Measurements from ENCODE around the gene C1orf216. TPM values are rescaled to one million over a fixed set of nuclear protein-coding genes. Genes with fewer than 3 reads are reported as not detected.

C1orf216 gene
- total RNA-seq, 2 donors from 2014 or later: 23.4 to 39.7 TPM

DNA sequence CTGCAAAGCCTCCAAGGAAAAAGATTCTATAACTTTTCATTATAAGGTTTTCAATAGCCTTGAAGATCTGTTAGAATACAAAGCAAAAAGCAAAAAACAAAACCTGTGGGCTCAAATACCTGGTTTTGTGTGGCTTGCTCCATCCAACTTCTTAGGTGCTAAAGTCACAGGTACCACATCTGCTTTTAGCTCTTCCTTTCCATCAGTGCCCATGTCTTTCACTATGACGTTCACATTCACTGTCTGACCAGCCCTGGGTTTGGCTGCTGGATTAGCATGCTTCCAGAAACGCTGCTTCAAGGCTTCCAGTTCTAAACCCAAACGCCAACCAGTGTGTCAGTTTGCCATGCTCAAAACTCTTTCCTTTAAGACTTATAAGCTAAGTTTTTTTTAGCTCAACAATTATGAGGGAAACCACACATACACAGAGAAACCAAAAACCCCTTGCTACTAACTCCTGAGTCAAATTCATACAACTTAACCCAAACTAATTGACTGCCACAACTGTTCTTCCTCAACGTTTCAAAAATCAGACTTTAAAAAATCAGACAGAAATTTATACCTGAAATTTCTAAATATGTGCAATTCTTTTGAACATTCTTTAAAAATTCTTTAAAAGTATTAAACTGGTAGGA, 35.1 kb upstream of the C1orf216 start:
- Histone ChIP-seq H3K36me3 (no peaks in the 10 kb centered on the region), H3K4me1 (ENCODE audit: control insufficient read depth in 1 of 2, low read depth in 2 of 2) (no peaks in the 10 kb centered on the region), H3K27me3 (replicated peaks; ENCODE audit: insufficient read depth) (no peaks in the 10 kb centered on the region), H3K27ac (no peak overlapping the region), H3K9me3 (no peaks in the 10 kb centered on the region), H3K4me3 (no peak overlapping the region)
- no peak for DNase-seq (ENCODE audit: low spot score)
- TF ChIP-seq, protein P1, sequence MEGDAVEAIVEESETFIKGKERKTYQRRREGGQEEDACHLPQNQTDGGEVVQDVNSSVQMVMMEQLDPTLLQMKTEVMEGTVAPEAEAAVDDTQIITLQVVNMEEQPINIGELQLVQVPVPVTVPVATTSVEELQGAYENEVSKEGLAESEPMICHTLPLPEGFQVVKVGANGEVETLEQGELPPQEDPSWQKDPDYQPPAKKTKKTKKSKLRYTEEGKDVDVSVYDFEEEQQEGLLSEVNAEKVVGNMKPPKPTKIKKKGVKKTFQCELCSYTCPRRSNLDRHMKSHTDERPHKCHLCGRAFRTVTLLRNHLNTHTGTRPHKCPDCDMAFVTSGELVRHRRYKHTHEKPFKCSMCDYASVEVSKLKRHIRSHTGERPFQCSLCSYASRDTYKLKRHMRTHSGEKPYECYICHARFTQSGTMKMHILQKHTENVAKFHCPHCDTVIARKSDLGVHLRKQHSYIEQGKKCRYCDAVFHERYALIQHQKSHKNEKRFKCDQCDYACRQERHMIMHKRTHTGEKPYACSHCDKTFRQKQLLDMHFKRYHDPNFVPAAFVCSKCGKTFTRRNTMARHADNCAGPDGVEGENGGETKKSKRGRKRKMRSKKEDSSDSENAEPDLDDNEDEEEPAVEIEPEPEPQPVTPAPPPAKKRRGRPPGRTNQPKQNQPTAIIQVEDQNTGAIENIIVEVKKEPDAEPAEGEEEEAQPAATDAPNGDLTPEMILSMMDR (IDR thresholded peaks at IDR 0.05): no peak
- no peak for ATAC-seq (ENCODE audit: insufficient number of reproducible peaks, low FRiP score, low read depth)

DNA sequence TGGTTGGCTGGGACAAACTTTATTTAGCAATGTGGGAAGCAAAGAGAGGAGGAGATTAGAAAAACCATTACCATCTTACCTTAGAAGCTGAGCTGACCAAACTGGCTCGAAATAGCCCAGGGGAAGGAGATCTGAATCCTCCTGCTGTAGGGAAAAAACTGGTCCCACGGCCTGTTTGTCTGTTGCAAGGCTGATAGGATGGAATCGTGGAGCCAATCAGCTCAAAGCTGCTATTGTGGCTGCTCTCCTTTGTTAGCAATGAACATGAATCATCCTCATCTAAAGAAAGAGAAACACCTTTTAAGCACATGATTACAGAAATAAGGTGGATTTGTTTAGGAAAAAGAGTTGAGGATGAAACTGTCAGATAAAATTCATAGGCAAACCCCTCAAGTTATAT, 29.6 kb upstream of the C1orf216 start:
- no peaks in the 10 kb centered on the region for H3K4me1 ChIP-seq (ENCODE audit: control insufficient read depth in 1 of 2, low read depth in 2 of 2)
- TF ChIP-seq, protein P1 (IDR thresholded peaks at IDR 0.05): no peak
- H3K36me3 ChIP-seq: no peaks in the 10 kb centered on the region
- no peaks in the 10 kb centered on the region for H3K27me3 ChIP-seq (replicated peaks; ENCODE audit: insufficient read depth)
- DNase-seq (ENCODE audit: low spot score) (no peak), ATAC-seq (ENCODE audit: insufficient number of reproducible peaks, low FRiP score, low read depth) (no peak)
- H3K9me3 ChIP-seq: no peaks in the 10 kb centered on the region
- no peak overlapping the region for H3K4me3 ChIP-seq
- no peak overlapping the region for H3K27ac ChIP-seq

DNA sequence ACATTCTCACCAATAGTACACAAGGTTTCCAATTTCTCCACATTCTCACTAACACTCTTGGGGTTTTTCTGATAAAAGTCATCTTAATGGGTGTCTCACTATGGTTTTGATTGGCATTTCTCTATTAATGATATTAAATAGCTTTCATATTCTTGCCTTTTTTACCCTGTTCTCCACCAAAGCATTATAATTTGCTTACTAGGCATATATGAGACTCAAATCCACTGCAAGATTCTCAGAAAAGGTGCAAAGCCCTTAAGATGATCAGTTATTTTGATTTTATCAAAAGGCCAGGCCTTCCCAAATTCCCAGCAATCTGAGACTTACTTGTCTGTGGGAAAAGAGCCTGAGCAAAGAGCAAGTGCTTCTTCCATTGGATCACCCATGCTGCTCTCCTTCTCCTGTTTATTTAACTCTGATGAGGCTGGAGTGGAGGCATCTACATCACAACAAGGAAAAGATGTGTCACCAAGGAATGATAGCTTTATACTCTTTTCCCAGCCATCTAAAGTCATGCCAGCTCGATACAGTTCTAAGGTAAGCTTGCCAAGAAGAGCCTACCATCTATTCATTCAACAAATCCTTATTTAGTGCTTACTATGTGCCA, 26.5 kb upstream of the C1orf216 start:
- H3K9me3 ChIP-seq: no peaks in the 10 kb centered on the region
- TF ChIP-seq, protein P1 (IDR thresholded peaks at IDR 0.05): no peak
- H3K4me3 ChIP-seq: no peak overlapping the region
- H3K27ac ChIP-seq: no peak overlapping the region
- ATAC-seq (ENCODE audit: insufficient number of reproducible peaks, low FRiP score, low read depth): no peak
- no peak for DNase-seq (ENCODE audit: low spot score)
- H3K36me3 ChIP-seq: no peaks in the 10 kb centered on the region
- no peaks in the 10 kb centered on the region for H3K27me3 ChIP-seq (replicated peaks; ENCODE audit: insufficient read depth)
- no peaks in the 10 kb centered on the region for H3K4me1 ChIP-seq (ENCODE audit: control insufficient read depth in 1 of 2, low read depth in 2 of 2)

DNA sequence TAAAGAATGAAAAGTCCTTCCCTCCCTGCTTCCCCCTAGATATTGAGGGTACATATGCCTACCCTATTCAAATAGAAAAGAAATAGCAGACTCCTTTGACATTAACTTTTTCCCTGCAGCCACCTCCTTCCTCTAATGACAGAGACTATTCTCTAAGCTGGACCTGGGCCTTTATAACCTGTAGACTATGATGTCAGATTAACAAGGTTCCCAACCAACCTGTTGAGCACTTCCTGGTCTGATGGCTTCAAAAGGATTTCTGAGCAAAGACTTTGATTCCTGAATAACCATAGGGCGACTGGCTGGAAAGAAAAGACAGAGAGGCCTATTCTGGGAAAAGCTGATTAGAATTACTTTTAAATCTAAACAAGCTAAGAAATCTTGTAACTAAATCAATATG, 18.4 kb upstream of the C1orf216 start:
- Histone ChIP-seq H3K9me3 (no peaks in the 10 kb centered on the region), H3K4me3 (no peak overlapping the region), H3K36me3 (no peaks in the 10 kb centered on the region), H3K4me1 (ENCODE audit: control insufficient read depth in 1 of 2, low read depth in 2 of 2) (no peaks in the 10 kb centered on the region), H3K27ac (no peak overlapping the region), H3K27me3 (replicated peaks; ENCODE audit: insufficient read depth) (no peaks in the 10 kb centered on the region)
- TF ChIP-seq, protein P1 (IDR thresholded peaks at IDR 0.05): no peak
- DNase-seq (ENCODE audit: low spot score) (no peak), ATAC-seq (ENCODE audit: insufficient number of reproducible peaks, low FRiP score, low read depth) (no peak)

DNA sequence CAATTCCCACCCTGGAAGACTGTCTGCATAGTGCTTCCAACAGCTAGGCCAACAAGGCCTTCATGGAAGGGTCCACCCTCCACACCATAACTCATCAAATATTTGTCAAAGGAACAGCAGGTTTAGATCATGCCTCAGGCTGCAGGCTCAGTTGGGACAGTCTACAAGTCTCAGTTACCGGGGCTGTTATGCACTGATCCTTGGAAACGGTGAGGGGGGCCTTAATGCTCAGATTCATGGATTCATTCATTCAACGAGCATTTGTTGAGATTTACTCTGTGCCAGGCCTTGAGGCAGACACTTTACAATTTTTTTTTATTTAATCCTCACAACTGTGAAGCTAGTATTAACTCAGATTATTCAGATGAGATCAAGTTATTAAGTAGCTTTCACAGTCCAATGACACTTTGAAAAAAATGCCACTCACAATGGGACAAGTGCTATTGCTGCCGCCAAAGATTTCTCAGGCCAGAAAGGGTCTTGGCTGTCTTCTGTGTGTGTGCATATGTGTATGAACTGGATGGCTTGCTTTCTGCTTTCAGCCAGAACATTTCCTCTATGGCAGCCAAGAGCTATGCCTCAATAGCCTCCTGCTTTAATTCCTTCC, 8.9 kb upstream of the C1orf216 start:
- H3K27ac ChIP-seq: no peak overlapping the region
- no peak for ATAC-seq (ENCODE audit: insufficient number of reproducible peaks, low FRiP score, low read depth)

More for the DNA sequence above, 8.9 kb upstream of the C1orf216 start:
- no peaks in the 10 kb centered on the region for H3K4me1 ChIP-seq (ENCODE audit: control insufficient read depth in 1 of 2, low read depth in 2 of 2)
- H3K9me3 ChIP-seq: no peaks in the 10 kb centered on the region
- TF ChIP-seq, protein P1 (IDR thresholded peaks at IDR 0.05): no peak
- no peak overlapping the region for H3K4me3 ChIP-seq
- no peaks in the 10 kb centered on the region for H3K27me3 ChIP-seq (replicated peaks; ENCODE audit: insufficient read depth)
- H3K36me3 ChIP-seq: no peaks in the 10 kb centered on the region
- no peak for DNase-seq (ENCODE audit: low spot score)

Data from thoracic aorta (tissue), 2 donors.